ENCODE measurements around the gene TXNRD2.

DNA sequence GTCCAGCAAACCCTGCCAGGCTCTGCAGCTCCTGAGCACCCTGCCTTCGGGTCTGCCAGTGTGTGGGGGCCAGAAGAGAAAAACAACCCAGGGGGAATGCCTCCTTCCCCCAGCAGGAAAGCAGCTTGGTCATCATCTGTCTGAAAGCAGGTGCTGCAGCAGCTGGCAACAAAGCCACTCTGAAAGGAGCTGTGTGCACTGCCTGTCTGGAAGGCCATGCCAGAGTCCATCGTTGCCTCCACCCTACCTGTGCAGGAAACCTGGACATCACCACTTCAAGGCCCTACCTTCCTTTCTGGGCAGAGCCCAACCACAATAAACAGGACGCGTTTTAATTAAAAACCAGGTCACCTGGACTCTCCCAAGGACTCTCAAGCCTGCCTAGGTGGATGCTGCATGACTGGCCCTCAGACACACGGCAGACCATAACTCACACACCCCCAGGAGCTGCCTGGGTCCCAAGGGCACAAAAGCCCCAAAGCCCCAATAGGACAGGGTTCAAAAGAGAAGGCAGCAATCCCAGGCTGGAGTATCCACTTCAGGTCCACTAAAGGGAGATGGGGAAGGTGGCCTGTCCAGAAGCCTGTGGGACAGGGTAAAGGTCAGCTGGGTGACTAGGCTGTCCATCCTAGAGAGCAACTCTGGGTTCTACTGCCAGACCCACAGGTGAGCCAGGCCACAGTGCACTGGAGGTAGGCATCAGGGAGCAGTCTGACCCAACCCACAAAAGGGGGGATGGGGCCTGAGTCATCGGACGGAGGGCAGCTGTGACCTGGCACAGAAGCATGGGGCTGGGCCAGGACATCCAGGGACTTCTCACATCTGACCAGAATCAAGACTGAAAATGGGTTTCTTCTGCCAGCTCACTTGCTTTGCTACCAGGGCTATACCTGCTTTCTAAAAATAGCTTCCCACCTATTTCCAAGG lies 93.1 kb downstream of the TXNRD2 start:
- TF ChIP-seq POLR2AphosphoS5 (IDR thresholded peaks at IDR 0.05; ENCODE audit: low read depth) = no peak
- TF ChIP-seq, protein P1, sequence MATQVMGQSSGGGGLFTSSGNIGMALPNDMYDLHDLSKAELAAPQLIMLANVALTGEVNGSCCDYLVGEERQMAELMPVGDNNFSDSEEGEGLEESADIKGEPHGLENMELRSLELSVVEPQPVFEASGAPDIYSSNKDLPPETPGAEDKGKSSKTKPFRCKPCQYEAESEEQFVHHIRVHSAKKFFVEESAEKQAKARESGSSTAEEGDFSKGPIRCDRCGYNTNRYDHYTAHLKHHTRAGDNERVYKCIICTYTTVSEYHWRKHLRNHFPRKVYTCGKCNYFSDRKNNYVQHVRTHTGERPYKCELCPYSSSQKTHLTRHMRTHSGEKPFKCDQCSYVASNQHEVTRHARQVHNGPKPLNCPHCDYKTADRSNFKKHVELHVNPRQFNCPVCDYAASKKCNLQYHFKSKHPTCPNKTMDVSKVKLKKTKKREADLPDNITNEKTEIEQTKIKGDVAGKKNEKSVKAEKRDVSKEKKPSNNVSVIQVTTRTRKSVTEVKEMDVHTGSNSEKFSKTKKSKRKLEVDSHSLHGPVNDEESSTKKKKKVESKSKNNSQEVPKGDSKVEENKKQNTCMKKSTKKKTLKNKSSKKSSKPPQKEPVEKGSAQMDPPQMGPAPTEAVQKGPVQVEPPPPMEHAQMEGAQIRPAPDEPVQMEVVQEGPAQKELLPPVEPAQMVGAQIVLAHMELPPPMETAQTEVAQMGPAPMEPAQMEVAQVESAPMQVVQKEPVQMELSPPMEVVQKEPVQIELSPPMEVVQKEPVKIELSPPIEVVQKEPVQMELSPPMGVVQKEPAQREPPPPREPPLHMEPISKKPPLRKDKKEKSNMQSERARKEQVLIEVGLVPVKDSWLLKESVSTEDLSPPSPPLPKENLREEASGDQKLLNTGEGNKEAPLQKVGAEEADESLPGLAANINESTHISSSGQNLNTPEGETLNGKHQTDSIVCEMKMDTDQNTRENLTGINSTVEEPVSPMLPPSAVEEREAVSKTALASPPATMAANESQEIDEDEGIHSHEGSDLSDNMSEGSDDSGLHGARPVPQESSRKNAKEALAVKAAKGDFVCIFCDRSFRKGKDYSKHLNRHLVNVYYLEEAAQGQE (IDR thresholded peaks at IDR 0.05; ENCODE audit: unreplicated experiment) = no peak
